ENCODE measurements around the gene EP400.

EP400 gene

GRCh38 chr12:132109741-132110140 is 160.0 kb downstream of the EP400 start:
- no peaks in the 10 kb centered on the region for H3K27me3 ChIP-seq (ENCODE audit: low read length)
- H3F3A ChIP-seq (ENCODE audit: insufficient read depth): no peaks in the 10 kb centered on the region
- H3K27ac ChIP-seq (ENCODE audit: low read depth, low read length): no peak overlapping the region
- TF ChIP-seq CTCF (IDR thresholded peaks at IDR 0.05; ENCODE audit: insufficient read depth, low read length, poor library complexity, severe bottlenecking) (no peak), EZH2phosphoT487 (conservative IDR thresholded peaks at IDR 0.05; ENCODE audit: low read length) (no peak)
- no peaks in the 10 kb centered on the region for H4K20me1 ChIP-seq (ENCODE audit: low read depth, low read length)
- H3K4me3 ChIP-seq (ENCODE audit: insufficient read depth, low read length, poor library complexity, severe bottlenecking): no peak overlapping the region
- no peak overlapping the region for H3K4me2 ChIP-seq (ENCODE audit: low read depth, low read length, poor library complexity, severe bottlenecking)
- no peaks in the 10 kb centered on the region for H3K9me3 ChIP-seq (ENCODE audit: insufficient read depth, low read length)
- no peak overlapping the region for H2AFZ ChIP-seq (ENCODE audit: low read depth, low read length, severe bottlenecking)
- no peak overlapping the region for H3K9ac ChIP-seq (ENCODE audit: low read length)
- H3K36me3 ChIP-seq (ENCODE audit: low read length): no peaks in the 10 kb centered on the region
- no peaks in the 10 kb centered on the region for H3K9me2 ChIP-seq (replicated peaks; ENCODE audit: insufficient read depth, low read length)
- no peaks in the 10 kb centered on the region for H3K79me2 ChIP-seq (ENCODE audit: insufficient read depth, low read length)

DNA sequence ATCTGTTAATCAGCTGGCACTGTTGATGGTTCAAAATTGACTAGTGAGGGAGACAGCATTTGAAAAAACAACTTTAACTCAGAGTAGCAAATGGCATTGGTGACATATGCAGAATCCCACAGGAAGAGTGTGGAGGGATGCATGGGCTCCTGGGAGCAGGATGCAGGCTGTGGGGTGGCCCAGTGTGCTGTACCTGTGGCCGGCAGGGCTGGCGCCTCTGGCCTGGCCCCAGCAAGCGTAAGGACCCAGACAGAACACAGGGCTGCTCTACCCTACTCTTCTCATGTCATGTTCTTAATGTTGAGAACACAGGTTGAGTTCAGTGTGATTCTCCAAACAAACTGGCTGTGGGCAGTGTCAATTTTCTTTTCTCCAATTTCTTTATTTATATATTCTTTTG is 160.9 kb downstream of the EP400 start:
- no peak for TF ChIP-seq CTCF (IDR thresholded peaks at IDR 0.05; ENCODE audit: insufficient read depth, low read length, poor library complexity, severe bottlenecking)
- TF ChIP-seq EZH2phosphoT487 (conservative IDR thresholded peaks at IDR 0.05; ENCODE audit: low read length): no peak
- H3K27ac ChIP-seq (ENCODE audit: low read depth, low read length): no peak overlapping the region
- no peak overlapping the region for H3K9ac ChIP-seq (ENCODE audit: low read length)
- H3K4me2 ChIP-seq (ENCODE audit: low read depth, low read length, poor library complexity, severe bottlenecking): no peak overlapping the region
- no peaks in the 10 kb centered on the region for H3K27me3 ChIP-seq (ENCODE audit: low read length)
- H3K79me2 ChIP-seq (ENCODE audit: insufficient read depth, low read length): no peaks in the 10 kb centered on the region
- H3F3A ChIP-seq (ENCODE audit: insufficient read depth): no peaks in the 10 kb centered on the region
- H3K9me3 ChIP-seq (ENCODE audit: insufficient read depth, low read length): no peaks in the 10 kb centered on the region
- H4K20me1 ChIP-seq (ENCODE audit: low read depth, low read length): no peaks in the 10 kb centered on the region
- H3K4me3 ChIP-seq (ENCODE audit: insufficient read depth, low read length, poor library complexity, severe bottlenecking): no peak overlapping the region
- no peak overlapping the region for H2AFZ ChIP-seq (ENCODE audit: low read depth, low read length, severe bottlenecking)
- no peaks in the 10 kb centered on the region for H3K9me2 ChIP-seq (replicated peaks; ENCODE audit: insufficient read depth, low read length)
- no peaks in the 10 kb centered on the region for H3K36me3 ChIP-seq (ENCODE audit: low read length)

DNA sequence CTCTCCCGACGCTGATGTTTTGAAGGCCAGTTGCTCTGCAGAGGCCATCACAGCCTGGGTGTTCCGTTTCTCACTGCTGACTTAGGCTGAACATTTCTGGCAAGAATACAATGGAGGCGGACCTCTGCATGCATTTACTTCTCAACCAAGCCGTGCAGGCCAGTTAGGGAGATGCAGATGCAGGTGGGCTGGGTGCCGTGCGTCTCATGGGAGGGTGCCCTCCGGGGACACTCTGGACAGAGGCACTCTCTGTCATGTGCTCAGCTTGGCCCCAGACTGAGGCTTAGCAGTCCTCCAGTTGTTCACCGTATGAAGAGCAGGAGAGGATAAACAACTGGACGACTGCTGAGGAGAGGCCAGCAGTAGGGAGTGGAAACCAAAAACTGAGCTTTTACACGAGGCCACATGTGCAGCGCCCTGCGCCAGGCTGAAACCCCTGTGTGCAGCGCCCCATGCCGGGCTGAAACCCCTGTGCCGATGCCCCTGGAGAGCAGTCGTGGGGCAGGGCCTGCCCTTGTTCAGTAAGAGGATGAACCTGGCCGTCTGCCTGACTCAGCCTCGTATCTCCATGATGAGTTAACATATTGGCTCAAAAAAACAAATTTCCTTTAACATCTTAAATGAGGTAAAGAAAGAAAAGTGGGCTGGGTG is 162.0 kb downstream of the EP400 start:
- H2AFZ ChIP-seq (ENCODE audit: low read depth, low read length, severe bottlenecking): no peak overlapping the region
- H3K79me2 ChIP-seq (ENCODE audit: insufficient read depth, low read length): no peaks in the 10 kb centered on the region
- no peaks in the 10 kb centered on the region for H3K36me3 ChIP-seq (ENCODE audit: low read length)
- H3K27me3 ChIP-seq (ENCODE audit: low read length): no peaks in the 10 kb centered on the region
- H3K9ac ChIP-seq (ENCODE audit: low read length): no peak overlapping the region
- no peaks in the 10 kb centered on the region for H3K9me3 ChIP-seq (ENCODE audit: insufficient read depth, low read length)
- H3K4me3 ChIP-seq (ENCODE audit: insufficient read depth, low read length, poor library complexity, severe bottlenecking): no peak overlapping the region
- H3K9me2 ChIP-seq (replicated peaks; ENCODE audit: insufficient read depth, low read length): no peaks in the 10 kb centered on the region
- H4K20me1 ChIP-seq (ENCODE audit: low read depth, low read length): no peaks in the 10 kb centered on the region
- TF ChIP-seq EZH2phosphoT487 (conservative IDR thresholded peaks at IDR 0.05; ENCODE audit: low read length): no peak
- H3F3A ChIP-seq (ENCODE audit: insufficient read depth): no peaks in the 10 kb centered on the region
- no peak overlapping the region for H3K4me2 ChIP-seq (ENCODE audit: low read depth, low read length, poor library complexity, severe bottlenecking)
- H3K27ac ChIP-seq (ENCODE audit: low read depth, low read length): no peak overlapping the region

DNA sequence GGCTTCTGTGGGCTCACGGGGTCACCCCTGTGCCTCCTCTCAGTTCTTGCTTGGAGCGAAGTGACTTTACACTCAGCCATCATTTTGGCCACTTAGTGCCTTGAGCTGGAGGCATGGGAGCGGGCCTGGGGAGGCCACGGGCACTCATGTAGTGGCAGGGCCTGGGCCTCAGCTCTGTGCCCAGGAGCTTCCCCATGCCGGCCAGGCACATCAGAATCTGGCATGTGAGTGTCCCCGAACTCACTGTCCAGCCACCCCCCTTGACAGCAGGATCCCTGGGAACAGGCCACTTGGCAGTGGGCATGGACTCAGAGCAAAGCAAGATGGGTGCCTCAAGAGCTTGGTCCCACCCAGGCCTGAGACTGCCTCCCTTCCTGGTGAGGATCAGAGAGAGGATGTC is 164.9 kb downstream of the EP400 start:
- H3F3A ChIP-seq (ENCODE audit: insufficient read depth): no peaks in the 10 kb centered on the region
- H3K36me3 ChIP-seq (ENCODE audit: low read length): no peaks in the 10 kb centered on the region
- no peak overlapping the region for H3K9ac ChIP-seq (ENCODE audit: low read length)
- H3K27ac ChIP-seq (ENCODE audit: low read depth, low read length): no peak overlapping the region
- no peak overlapping the region for H3K4me3 ChIP-seq (ENCODE audit: insufficient read depth, low read length, poor library complexity, severe bottlenecking)
- no peak overlapping the region for H2AFZ ChIP-seq (ENCODE audit: low read depth, low read length, severe bottlenecking)
- no peaks in the 10 kb centered on the region for H3K9me3 ChIP-seq (ENCODE audit: insufficient read depth, low read length)
- H3K27me3 ChIP-seq (ENCODE audit: low read length): no peaks in the 10 kb centered on the region
- TF ChIP-seq CTCF (IDR thresholded peaks at IDR 0.05; ENCODE audit: insufficient read depth, low read length, poor library complexity, severe bottlenecking) (no peak), EZH2phosphoT487 (conservative IDR thresholded peaks at IDR 0.05; ENCODE audit: low read length) (no peak)
- H3K4me2 ChIP-seq (ENCODE audit: low read depth, low read length, poor library complexity, severe bottlenecking): no peak overlapping the region
- H3K79me2 ChIP-seq (ENCODE audit: insufficient read depth, low read length): no peaks in the 10 kb centered on the region
- H4K20me1 ChIP-seq (ENCODE audit: low read depth, low read length): no peaks in the 10 kb centered on the region
- H3K9me2 ChIP-seq (replicated peaks; ENCODE audit: insufficient read depth, low read length): no peaks in the 10 kb centered on the region
